PC-3 (cell line): Measurements from ENCODE around the gene MID1IP1. TPM values are rescaled to one million over a fixed set of nuclear protein-coding genes. Genes with fewer than 3 reads are reported as not detected.

Source experiments
- ATAC-seq: fragments of 200-7000 bp; cut with Tn5 transposase; 2 replicates; pipeline ENCODE4 v1.9.1; 2020; ENCODE audit warnings: mild to moderate bottlenecking, moderate library complexity
- BruUV-seq: library from RNA; stranded (reverse); fragments of 400-500 nt; replicated peaks from 2 replicates; lab custom pipeline; 2021; lab: Mats Ljungman, UMichigan
- CTCF ChIA-PET: fragments of 300-600 bp; sonication (Branson Sonifier 250); formaldehyde crosslinking; loops from one replicate; lab custom pipeline; 2022; ENCODE audit warnings: antibody characterized with exemption; lab: Charles Lee
- POLR2A ChIA-PET: fragments of 300-600 bp; sonication (Branson Sonifier 250); formaldehyde crosslinking; loops from one replicate; lab custom pipeline; 2022; ENCODE audit warnings: antibody characterized with exemption; ENCODE audit not compliant: unreplicated experiment; lab: Charles Lee
- DNase-seq: peaks from one replicate; pipeline ENCODE4 v3.0.0-alpha.2; 2015
- H2AFZ ChIP-seq: fragments of 300-600 bp; sonication (generic); 2 replicates; pipeline ENCODE4 v1.6.0; 2016; ENCODE audit warnings: antibody characterized with exemption, low read length
- H3F3A ChIP-seq: fragments of 300-600 bp; sonication (generic); one replicate; pipeline ENCODE4 v1.6.0; 2017; ENCODE audit warnings: antibody characterized with exemption, low read length, control low read depth, mild to moderate bottlenecking; ENCODE audit not compliant: unreplicated experiment
- H3K27ac ChIP-seq: fragments of 300-600 bp; sonication (generic); 2 replicates; pipeline ENCODE4 v1.5.1; 2016; ENCODE audit warnings: mild to moderate bottlenecking, low read length
- H3K27me3 ChIP-seq: fragments of 300-600 bp; sonication (generic); 2 replicates; pipeline ENCODE4 v1.6.1; 2016; ENCODE audit warnings: low read length, mixed read lengths
- H3K36me3 ChIP-seq: fragments of 300-600 bp; sonication (generic); 2 replicates; pipeline ENCODE4 v1.6.1; 2016; ENCODE audit warnings: low read depth, mixed run types, low read length, mixed read lengths
- H3K4me1 ChIP-seq: fragments of 300-600 bp; sonication (generic); 2 replicates; pipeline ENCODE4 v1.5.1; 2016; ENCODE audit warnings: low read length; ENCODE audit not compliant: insufficient read depth
- H3K4me2 ChIP-seq: fragments of 300-600 bp; sonication (generic); 2 replicates; pipeline ENCODE4 v1.6.0; 2016; ENCODE audit warnings: low read length
- H3K4me3 ChIP-seq: fragments of 300-600 bp; sonication (generic); 2 replicates; pipeline ENCODE4 v1.5.1; 2016; ENCODE audit warnings: mild to moderate bottlenecking, low read length, mixed read lengths
- H3K79me2 ChIP-seq: fragments of 300-600 bp; sonication (generic); 2 replicates; pipeline ENCODE4 v1.6.1; 2017; ENCODE audit warnings: low read length, mixed read lengths
- H3K9ac ChIP-seq: fragments of 300-600 bp; sonication (generic); 2 replicates; pipeline ENCODE4 v1.6.0; 2016; ENCODE audit warnings: mild to moderate bottlenecking, low read length
- H3K9me2 ChIP-seq: fragments of 300-600 bp; sonication (generic); replicated peaks from 2 replicates; pipeline ENCODE4 v1.6.1; 2016; ENCODE audit warnings: mixed run types, low read length, mixed read lengths
- H3K9me3 ChIP-seq: fragments of 300-600 bp; sonication (generic); 2 replicates; pipeline ENCODE4 v1.6.1; 2016; ENCODE audit warnings: low read length, mixed read lengths
- H4K20me1 ChIP-seq: fragments of 300-600 bp; sonication (generic); 2 replicates; pipeline ENCODE4 v1.6.1; 2016; ENCODE audit warnings: low read length, mixed read lengths
- EZH2 ChIP-seq: fragments of 300-600 bp; sonication (generic); IDR thresholded peaks from one replicate; pipeline ENCODE4 v1.6.1; 2017; ENCODE audit warnings: antibody characterized with exemption, mild to moderate bottlenecking, low read length; ENCODE audit not compliant: unreplicated experiment
- EZH2phosphoT487 ChIP-seq: fragments of 300-600 bp; sonication (generic); IDR thresholded peaks from 2 replicates; pipeline ENCODE4 v1.6.1; 2018; ENCODE audit warnings: mild to moderate bottlenecking, antibody characterized with exemption, low read length, borderline replicate concordance
- intact Hi-C: fragments of 100-400 bp; cut with micrococcal nuclease; formaldehyde crosslinking; loops from 2 replicates; pipeline ENCODE4 v1.9.0; 2023
- total RNA-seq: library from RNA; depleted of rRNA; stranded (reverse); fragments of >200 nt; gene quantifications from 2 replicates; pipeline ENCODE4 v1.2.3, GENCODE V29; 2014
- TF ChIP-seq, protein P1 (sequence below): fragments of 300-600 bp; sonication (generic); conservative IDR thresholded peaks from 2 replicates; pipeline ENCODE4 v1.5.1; 2017; ENCODE audit warnings: antibody characterized with exemption, low read depth, mild to moderate bottlenecking, low read length

MID1IP1 gene
- total RNA-seq, 1 experiment from 2014 or later, result 122 TPM

DNA sequence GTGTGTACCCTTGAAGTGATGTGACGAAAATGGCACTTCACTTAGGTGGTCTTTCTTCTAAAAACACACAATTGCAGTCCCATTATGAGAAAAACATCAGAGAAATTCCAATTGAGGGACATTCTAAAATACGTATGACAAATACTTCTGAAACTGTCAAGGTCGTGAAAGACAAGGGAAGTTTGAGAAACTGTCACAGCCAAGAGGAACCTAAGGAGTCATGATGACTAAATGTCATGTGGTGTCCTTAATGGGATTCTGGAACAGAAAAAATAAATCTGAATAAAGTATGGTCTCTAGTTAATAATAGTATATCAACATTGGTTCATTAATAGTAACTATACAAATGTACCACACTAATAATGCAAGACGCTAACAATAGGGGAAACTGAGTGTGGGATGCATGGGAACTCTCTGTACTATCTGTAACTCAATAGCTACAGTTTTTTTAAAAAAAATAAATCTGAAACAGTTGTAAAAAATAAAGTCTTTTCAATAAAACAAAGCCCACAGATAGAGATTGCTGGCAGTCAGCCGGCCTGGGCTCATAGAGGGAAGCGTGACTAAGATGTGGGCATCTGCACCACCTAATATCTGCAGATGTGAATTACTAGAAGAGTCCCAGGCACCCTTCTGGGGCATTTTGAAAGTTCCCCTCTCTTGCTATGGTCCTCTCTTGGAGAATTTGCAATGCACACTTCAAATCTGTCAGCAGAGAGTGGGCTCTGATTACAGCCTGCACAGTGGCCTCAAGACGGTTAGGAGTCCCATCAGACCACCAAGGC, 47.6 kb downstream of the MID1IP1 start:
- no TSS peak for BruUV-seq

DNA sequence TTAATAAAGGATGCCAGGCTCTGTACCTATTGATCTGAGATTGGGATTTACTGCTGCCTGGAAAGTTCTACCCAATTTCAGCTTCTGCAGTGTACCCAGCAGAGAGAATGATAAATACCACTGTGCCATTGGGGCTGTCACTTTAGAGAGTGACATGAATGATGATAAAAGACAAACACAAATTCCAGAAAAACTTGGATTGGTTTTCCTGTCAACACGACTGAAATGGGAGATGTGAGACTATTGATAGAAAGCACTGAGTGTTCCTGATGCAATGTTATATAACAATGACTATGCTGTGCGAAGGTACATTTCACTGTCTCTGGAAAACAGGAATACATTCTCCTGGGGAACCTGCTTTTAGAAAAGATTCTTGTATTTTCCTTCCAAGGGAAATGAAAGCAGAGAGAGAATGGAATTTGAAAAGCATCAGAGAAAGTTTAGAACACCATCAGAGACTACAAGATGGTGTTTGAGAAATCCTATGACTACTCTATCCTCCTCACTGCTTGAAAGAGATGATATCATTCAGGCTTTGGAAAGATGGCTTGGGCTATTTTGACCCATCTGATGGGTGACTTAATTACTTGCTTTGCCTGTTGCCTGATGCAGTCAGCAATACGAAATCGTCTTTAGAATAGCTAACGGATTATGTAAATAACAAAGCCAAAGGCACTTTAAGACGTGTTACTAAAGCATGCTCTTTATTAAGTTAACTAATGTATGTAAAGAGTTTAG, 49.7 kb downstream of the MID1IP1 start:
- Histone ChIP-seq H3K9ac (no peak overlapping the region), H3K4me3 (no peak overlapping the region), H3K27me3 (no peaks in the 10 kb centered on the region), H3K4me1 (no peaks in the 10 kb centered on the region), H3F3A (no peaks in the 10 kb centered on the region), H3K9me2 (no peaks in the 10 kb centered on the region), H2AFZ (no peak overlapping the region), H3K9me3 (no peaks in the 10 kb centered on the region), H4K20me1 (no peaks in the 10 kb centered on the region), H3K4me2 (no peak overlapping the region), H3K36me3 (no peaks in the 10 kb centered on the region), H3K27ac (no peak overlapping the region), H3K79me2 (no peaks in the 10 kb centered on the region)
- BruUV-seq, result no TSS peak
- POLR2A ChIA-PET, result no interaction called here
- CTCF ChIA-PET, result no interaction called here
- DNase-seq (no peak), ATAC-seq (no peak)
- intact Hi-C loops, result no loop called here
- TF ChIP-seq, protein P1, sequence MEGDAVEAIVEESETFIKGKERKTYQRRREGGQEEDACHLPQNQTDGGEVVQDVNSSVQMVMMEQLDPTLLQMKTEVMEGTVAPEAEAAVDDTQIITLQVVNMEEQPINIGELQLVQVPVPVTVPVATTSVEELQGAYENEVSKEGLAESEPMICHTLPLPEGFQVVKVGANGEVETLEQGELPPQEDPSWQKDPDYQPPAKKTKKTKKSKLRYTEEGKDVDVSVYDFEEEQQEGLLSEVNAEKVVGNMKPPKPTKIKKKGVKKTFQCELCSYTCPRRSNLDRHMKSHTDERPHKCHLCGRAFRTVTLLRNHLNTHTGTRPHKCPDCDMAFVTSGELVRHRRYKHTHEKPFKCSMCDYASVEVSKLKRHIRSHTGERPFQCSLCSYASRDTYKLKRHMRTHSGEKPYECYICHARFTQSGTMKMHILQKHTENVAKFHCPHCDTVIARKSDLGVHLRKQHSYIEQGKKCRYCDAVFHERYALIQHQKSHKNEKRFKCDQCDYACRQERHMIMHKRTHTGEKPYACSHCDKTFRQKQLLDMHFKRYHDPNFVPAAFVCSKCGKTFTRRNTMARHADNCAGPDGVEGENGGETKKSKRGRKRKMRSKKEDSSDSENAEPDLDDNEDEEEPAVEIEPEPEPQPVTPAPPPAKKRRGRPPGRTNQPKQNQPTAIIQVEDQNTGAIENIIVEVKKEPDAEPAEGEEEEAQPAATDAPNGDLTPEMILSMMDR, result no peak
- TF ChIP-seq EZH2phosphoT487, result no peak
- TF ChIP-seq EZH2, result no peak

More for the DNA sequence above, 47.6 kb downstream of the MID1IP1 start:
- no peaks in the 10 kb centered on the region for H3K4me1 ChIP-seq
- ChIA-PET POLR2A (no interaction called here), CTCF (no interaction called here)
- H3K9ac ChIP-seq, result no peak overlapping the region
- H3K9me2 ChIP-seq, result no peaks in the 10 kb centered on the region
- H3K36me3 ChIP-seq, result no peaks in the 10 kb centered on the region
- DNase-seq, result no peak
- no peak overlapping the region for H3K4me2 ChIP-seq
- ATAC-seq, result no peak
- H3K27me3 ChIP-seq, result no peaks in the 10 kb centered on the region
- H3F3A ChIP-seq, result no peaks in the 10 kb centered on the region
- intact Hi-C loops, result no loop called here
- no peak overlapping the region for H2AFZ ChIP-seq
- no peak overlapping the region for H3K27ac ChIP-seq
- no peak overlapping the region for H3K4me3 ChIP-seq
- no peak for TF ChIP-seq EZH2
- TF ChIP-seq, protein P1, result no peak
- TF ChIP-seq EZH2phosphoT487, result no peak
- no peaks in the 10 kb centered on the region for H4K20me1 ChIP-seq
- no peaks in the 10 kb centered on the region for H3K9me3 ChIP-seq
- H3K79me2 ChIP-seq, result no peaks in the 10 kb centered on the region

DNA sequence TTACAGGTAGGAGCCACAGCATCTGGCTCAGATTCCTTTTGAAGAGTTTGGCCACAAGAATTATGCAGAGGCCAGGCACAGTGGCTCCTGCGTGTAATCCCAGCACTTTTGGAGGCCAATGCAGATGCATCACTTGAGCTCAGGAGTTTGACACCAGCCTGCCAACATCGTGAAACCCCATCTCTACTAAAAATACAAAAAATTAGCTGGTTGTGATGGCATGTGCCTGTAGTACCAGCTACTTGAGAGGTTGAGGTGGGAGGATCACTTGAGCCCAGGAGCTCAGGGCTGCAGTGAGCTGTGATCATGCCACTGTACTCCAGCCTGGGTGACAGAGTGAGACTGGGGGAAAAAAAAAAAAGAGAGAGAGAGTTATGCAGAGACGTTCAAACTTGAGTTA, 53.0 kb downstream of the MID1IP1 start:
- no peaks in the 10 kb centered on the region for H3K36me3 ChIP-seq
- H3K27me3 ChIP-seq, result no peaks in the 10 kb centered on the region
- no TSS peak for BruUV-seq
- no peak overlapping the region for H2AFZ ChIP-seq
- no peaks in the 10 kb centered on the region for H3K9me3 ChIP-seq
- intact Hi-C loops, result no loop called here
- no peak for DNase-seq
- H4K20me1 ChIP-seq, result no peaks in the 10 kb centered on the region
- H3K4me3 ChIP-seq, result no peak overlapping the region
- ATAC-seq, result no peak
- no peaks in the 10 kb centered on the region for H3K4me1 ChIP-seq
- no peak for TF ChIP-seq EZH2phosphoT487
- TF ChIP-seq EZH2, result no peak
- TF ChIP-seq, protein P1, result no peak
- CTCF ChIA-PET, result no interaction called here
- no peak overlapping the region for H3K9ac ChIP-seq
- H3K4me2 ChIP-seq, result no peak overlapping the region
- H3K27ac ChIP-seq, result no peak overlapping the region
- H3K9me2 ChIP-seq, result no peaks in the 10 kb centered on the region
- H3K79me2 ChIP-seq, result no peaks in the 10 kb centered on the region
- H3F3A ChIP-seq, result no peaks in the 10 kb centered on the region
- POLR2A ChIA-PET, result no interaction called here
